H1 (cell line): ENCODE results near the gene PSPC1. TPM values are rescaled to one million over a fixed set of nuclear protein-coding genes. Genes with fewer than 3 reads are reported as not detected.

Experiments
- CTCF ChIA-PET: fragments of 300-600 bp; sonication (Branson Sonifier 250); formaldehyde crosslinking; loops from one replicate; lab custom pipeline; 2021; ENCODE audit not compliant: partially characterized antibody; lab: Charles Lee
- POLR2A ChIA-PET: fragments of 300-600 bp; sonication (Branson Sonifier 250); formaldehyde crosslinking; loops from one replicate; lab custom pipeline; 2021; ENCODE audit warnings: inconsistent platforms; ENCODE audit not compliant: partially characterized antibody; lab: Charles Lee
- DNase-seq, 2 experiments: peaks; one replicate each; pipeline versions ENCODE4 v3.0.0 to v3.0.0-alpha.2; 2010 to 2022; ENCODE audit warnings: low spot score in 2 of 2, low read depth in 1 of 2, mixed read lengths in 1 of 2
- FAIRE-seq: peaks from 2 replicates; lab custom pipeline; 2011; peaks lifted over from hg19 to GRCh38; lab: Jason Lieb, UNC
- H2AFZ ChIP-seq: 2 replicates; pipeline ENCODE4 v1.8.1; 2012; ENCODE audit warnings: low read length, inconsistent platforms
- H2AK5ac ChIP-seq: 2 replicates; pipeline ENCODE4 v1.6.1; 2013; ENCODE audit warnings: low read depth, low read length
- H2BK120ac ChIP-seq: replicated peaks from 2 replicates; pipeline ENCODE3; 2013; ENCODE audit warnings: low read depth, low read length, inconsistent platforms
- H2BK12ac ChIP-seq: 2 replicates; pipeline ENCODE4 v1.6.1; 2013; ENCODE audit warnings: low read depth, low read length
- H2BK15ac ChIP-seq: 2 replicates; pipeline ENCODE4 v1.6.1; 2013; ENCODE audit warnings: low read length
- H2BK20ac ChIP-seq: 2 replicates; pipeline ENCODE4 v1.6.1; 2013; ENCODE audit warnings: low read length
- H2BK5ac ChIP-seq: 2 replicates; pipeline ENCODE4 v1.6.1; 2013; ENCODE audit warnings: low read depth, low read length
- H3K14ac ChIP-seq: 2 replicates; pipeline ENCODE4 v1.6.1; 2013; ENCODE audit warnings: inconsistent platforms; ENCODE audit not compliant: insufficient read length
- H3K18ac ChIP-seq: 2 replicates; pipeline ENCODE4 v1.6.1; 2013; ENCODE audit warnings: low read length; ENCODE audit errors: extremely low read depth
- H3K23ac ChIP-seq: 2 replicates; pipeline ENCODE4 v1.6.1; 2013; ENCODE audit warnings: inconsistent platforms; ENCODE audit not compliant: insufficient read length
- H3K23me2 ChIP-seq: 2 replicates; pipeline ENCODE4 v1.6.1; 2013; ENCODE audit warnings: low read depth, low read length
- H3K27ac ChIP-seq: 2 replicates; pipeline ENCODE4 v1.6.1; 2011; ENCODE audit warnings: low read depth, low read length, inconsistent platforms
- H3K27me3 ChIP-seq, 4 experiments: replicated peaks in 1 of 4; 1 replicate in 1 of 4; 2 replicates in 3 of 4; pipeline versions ENCODE4 v1.6.1 to v1.8.1; 2011 to 2013; ENCODE audit warnings: low read length in 3 of 4, mild to moderate bottlenecking in 3 of 4, inconsistent platforms in 2 of 4, mixed read lengths in 2 of 4, moderate library complexity in 1 of 4; ENCODE audit not compliant: control insufficient read depth in 3 of 4, insufficient read depth in 3 of 4; ENCODE audit errors: extremely low read depth in 1 of 4
- H3K36me3 ChIP-seq, 4 experiments: 2 replicates each; pipeline versions ENCODE4 v1.6.1 to v1.8.1; 2011 to 2013; ENCODE audit warnings: mild to moderate bottlenecking in 4 of 4, low read length in 3 of 4, moderate library complexity in 2 of 4, control low read depth in 1 of 4, inconsistent platforms in 1 of 4; ENCODE audit not compliant: insufficient read depth in 4 of 4, control insufficient read depth in 2 of 4
- H3K4ac ChIP-seq: replicated peaks from 2 replicates; pipeline ENCODE3; 2013; ENCODE audit warnings: low read length, low read depth, mixed read lengths, inconsistent platforms; ENCODE audit not compliant: insufficient read length
- H3K4me1 ChIP-seq, 4 experiments: replicated peaks in 1 of 4; 1 replicate in 1 of 4; 2 replicates in 3 of 4; pipeline versions ENCODE4 v1.6.1 to v1.8.1; 2011 to 2013; ENCODE audit warnings: low read length in 3 of 4, inconsistent platforms in 2 of 4, mixed read lengths in 1 of 4; ENCODE audit not compliant: insufficient read depth in 4 of 4, control insufficient read depth in 3 of 4
- H3K4me2 ChIP-seq, 2 experiments: 2 replicates each; pipeline versions ENCODE4 v1.6.1 to v1.8.1; 2011 to 2013; ENCODE audit warnings: low read depth in 2 of 2, low read length in 2 of 2, control low read depth in 1 of 2, inconsistent platforms in 1 of 2, mild to moderate bottlenecking in 1 of 2; ENCODE audit not compliant: insufficient read depth in 1 of 2
- H3K4me3 ChIP-seq, 4 experiments: fragments of 200-600, 300-600 bp in 1 of 4; sonication (generic), shearing (Covaris generic), sonication (Bioruptor Twin) in 1 of 4; 2 replicates each; pipeline versions ENCODE4 v1.5.1 to v1.8.1; 2011 to 2016; ENCODE audit warnings: low read length in 4 of 4, low read depth in 3 of 4, control low read depth in 2 of 4, inconsistent platforms in 2 of 4, mild to moderate bottlenecking in 2 of 4, mixed read lengths in 1 of 4, moderate library complexity in 1 of 4; ENCODE audit not compliant: insufficient read depth in 2 of 4; ENCODE audit errors: extremely low read depth in 1 of 4
- H3K56ac ChIP-seq: replicated peaks from 2 replicates; pipeline ENCODE3; 2013; ENCODE audit warnings: low read depth, mild to moderate bottlenecking, mixed read lengths, low read length, inconsistent platforms; ENCODE audit not compliant: insufficient read length
- H3K79me1 ChIP-seq: 2 replicates; pipeline ENCODE4 v1.6.1; 2013; ENCODE audit warnings: low read depth, low read length, control low read depth
- H3K79me2 ChIP-seq, 2 experiments: 2 replicates each; pipeline versions ENCODE4 v1.6.1 to v1.8.1; 2012 to 2013; ENCODE audit warnings: low read length in 2 of 2, mild to moderate bottlenecking in 2 of 2, inconsistent platforms in 1 of 2; ENCODE audit not compliant: insufficient read depth in 2 of 2, control insufficient read depth in 1 of 2
- H3K9ac ChIP-seq, 4 experiments: replicated peaks in 1 of 4; 1 replicate in 1 of 4; 2 replicates in 3 of 4; pipeline versions ENCODE4 v1.6.1 to v1.8.1; 2011 to 2013; ENCODE audit warnings: low read depth in 3 of 4, low read length in 3 of 4, control low read depth in 2 of 4, mild to moderate bottlenecking in 2 of 4, moderate library complexity in 2 of 4, inconsistent platforms in 1 of 4; ENCODE audit errors: extremely low read depth in 1 of 4
- H3K9me3 ChIP-seq, 2 experiments: 2 replicates each; pipeline versions ENCODE4 v1.6.1 to v1.8.1; 2012 to 2013; ENCODE audit warnings: mild to moderate bottlenecking in 2 of 2, moderate library complexity in 2 of 2, control low read depth in 1 of 2, inconsistent platforms in 1 of 2, low read depth in 1 of 2, low read length in 1 of 2, mixed read lengths in 1 of 2; ENCODE audit not compliant: insufficient read depth in 2 of 2
- H4K20me1 ChIP-seq, 2 experiments: replicated peaks in 1 of 2; 2 replicates each; pipeline versions ENCODE3 to v1.8.1; 2011 to 2013; ENCODE audit warnings: inconsistent platforms in 2 of 2, low read length in 2 of 2, mild to moderate bottlenecking in 1 of 2; ENCODE audit not compliant: insufficient read depth in 2 of 2, control insufficient read depth in 1 of 2
- H4K5ac ChIP-seq: 2 replicates; pipeline ENCODE4 v1.6.1; 2013; ENCODE audit warnings: low read length, low read depth, mixed read lengths, inconsistent platforms; ENCODE audit not compliant: insufficient read length
- H4K8ac ChIP-seq: 2 replicates; pipeline ENCODE4 v1.8.0; 2013; ENCODE audit warnings: mild to moderate bottlenecking, moderate library complexity, low read length, inconsistent platforms; ENCODE audit not compliant: insufficient read depth; ENCODE audit errors: extremely low read depth
- H4K91ac ChIP-seq: replicated peaks from 2 replicates; pipeline ENCODE3; 2013; ENCODE audit warnings: low read length, mixed read lengths, inconsistent platforms; ENCODE audit not compliant: insufficient read length
- GABPA ChIP-seq: IDR thresholded peaks from 2 replicates; pipeline ENCODE4 v1.6.1; 2011; ENCODE audit warnings: mild to moderate bottlenecking, low read length, moderate library complexity, borderline replicate concordance; ENCODE audit not compliant: insufficient read depth
- KDM4A ChIP-seq: IDR thresholded peaks from one replicate; pipeline ENCODE4 v1.7.1; 2012; ENCODE audit warnings: low read depth, mild to moderate bottlenecking, moderate library complexity, low read length, inconsistent platforms; ENCODE audit not compliant: severe bottlenecking
- MAFK ChIP-seq: IDR thresholded peaks from 2 replicates; pipeline ENCODE4 v1.6.1; 2012; ENCODE audit warnings: low read depth, mild to moderate bottlenecking, improper control_type of control experiment, low read length
- NANOG ChIP-seq: IDR thresholded peaks from 2 replicates; pipeline ENCODE4 v1.6.1; 2011; ENCODE audit warnings: low read length, low read depth, mild to moderate bottlenecking, inconsistent platforms; ENCODE audit not compliant: insufficient read depth, poor library complexity, severe bottlenecking
- NRF1 ChIP-seq: IDR thresholded peaks from 2 replicates; pipeline ENCODE4 v1.6.1; 2011; ENCODE audit warnings: mild to moderate bottlenecking, low read depth, low read length, improper control_type of control experiment
- POLR2AphosphoS5 ChIP-seq: IDR thresholded peaks from 2 replicates; pipeline ENCODE4 v1.6.1; 2011; ENCODE audit warnings: low read depth, low read length
- RBBP5 ChIP-seq: IDR thresholded peaks from 2 replicates; pipeline ENCODE4 v1.7.1; 2012; ENCODE audit warnings: low read depth, mild to moderate bottlenecking, inconsistent platforms, low read length, moderate library complexity, borderline replicate concordance
- SIN3A ChIP-seq, 2 experiments: IDR thresholded peaks in 1 of 2; conservative IDR thresholded peaks in 1 of 2; 2 replicates each; pipeline ENCODE4 v1.6.1; 2011 to 2012; ENCODE audit warnings: low read length in 2 of 2, improper control_type of control experiment in 1 of 2, low read depth in 1 of 2, mild to moderate bottlenecking in 1 of 2
- SUZ12 ChIP-seq: fragments of 200-600 bp; sonication (generic); IDR thresholded peaks from 2 replicates; pipeline ENCODE4 v1.6.1; 2012; ENCODE audit warnings: mild to moderate bottlenecking, inconsistent platforms, low read length, moderate library complexity, mixed read lengths
- TAF1 ChIP-seq: IDR thresholded peaks from 2 replicates; pipeline ENCODE4 v1.6.1; 2011; ENCODE audit warnings: mild to moderate bottlenecking, low read depth, low read length
- ZNF274 ChIP-seq: IDR thresholded peaks from 2 replicates; pipeline ENCODE4 v1.7.0; 2012; ENCODE audit warnings: low read length, borderline replicate concordance; ENCODE audit errors: extremely low read depth
- WGBS, 2 experiments: shearing (Covaris generic) in 1 of 2; methylation state at CpG; one replicate each; pipeline versions ENCODE4 v1.1.6 to v1.1.7; 2013 to 2015; ENCODE audit warnings: low lambda C conversion rate in 2 of 2, mixed read lengths in 2 of 2, inconsistent platforms in 1 of 2, low coverage in 1 of 2, missing lambda C conversion rate in 1 of 2; ENCODE audit not compliant: insufficient replicate concordance in 2 of 2, insufficient coverage in 1 of 2, insufficient read length in 1 of 2; ENCODE audit errors: extremely low coverage in 1 of 2, missing lambda C conversion rate in 1 of 2; 5-methylcytosine and 5-hydroxymethylcytosine counted together
- polyA plus RNA-seq, 7 experiments: library from polyadenylated mRNA; depleted of rRNA in 3 of 7; stranded (reverse) in 5 of 7; unstranded in 2 of 7; fragments of >200 nt in 5 of 7; fragments of 200-250 nt in 2 of 7; gene quantifications; 1 replicate in 5 of 7; 2 replicates in 1 of 7; 4 replicates in 1 of 7; pipeline versions ENCODE4 v1.2.1 to v1.2.3, GENCODE V29; 2011 to 2013; ENCODE audit warnings: missing spikeins in 2 of 7, mixed read lengths in 2 of 7
- total RNA-seq: library from RNA; stranded (reverse); fragmentation: NEBNext Ultra II Directional; extraction: Animal tissue kit (Norgen Biotek cat#: 25700); gene quantifications from 2 replicates; pipeline ENCODE4 v1.2.1, GENCODE V29; 2021

Gene PSPC1
- total and polyA plus RNA-seq, 2 of the 8 experiments (the other 6 are each of a cell fraction or from before 2014, with no cell fraction given), result 53.4 to 97.4 TPM

DNA sequence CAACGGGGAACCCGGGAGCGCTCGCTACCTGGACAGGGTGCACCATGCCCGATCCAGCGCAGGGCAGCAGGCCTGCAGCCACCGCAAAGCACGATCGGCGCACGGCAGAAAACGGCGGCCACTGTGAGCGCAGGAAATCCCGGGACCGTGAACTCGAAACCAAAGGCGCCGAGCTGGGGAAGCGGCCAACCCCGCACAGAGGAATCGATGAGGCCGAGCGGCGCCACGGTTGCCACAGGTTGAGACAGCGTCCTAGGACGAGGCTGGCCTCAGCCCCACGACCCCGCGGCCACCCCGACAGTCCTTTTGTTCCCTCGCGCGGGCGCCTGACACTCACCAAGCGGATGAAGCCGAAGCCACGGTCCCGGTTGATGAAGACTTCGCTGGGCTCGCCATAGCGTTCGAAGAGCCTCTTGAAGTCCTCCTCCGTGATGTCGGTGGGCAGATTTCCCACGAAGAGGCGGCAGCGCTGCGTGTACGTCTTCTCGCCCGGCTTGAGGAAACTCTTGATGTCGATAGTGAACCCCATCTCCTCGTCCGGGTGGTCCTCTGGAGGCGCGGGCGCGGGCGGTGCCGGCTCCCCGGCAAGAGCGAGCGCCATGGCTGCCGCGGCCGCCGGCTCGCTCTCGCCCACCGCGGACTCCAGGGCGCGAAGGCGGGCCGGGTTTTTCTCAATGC is 557 bp downstream of the PSPC1 start:
- H2BK120ac ChIP-seq, result peak overlapping the region; percentile 57
- H3K18ac ChIP-seq, result peak overlapping the region; percentile 85
- no peaks in the 10 kb centered on the region for H3K4me1 ChIP-seq
- 0 out of 2 replicates have a peak overlapping the region, but pooled peaks have one; percentile 19 for H2BK15ac ChIP-seq
- H2AFZ ChIP-seq, result no peak overlapping the region
- H3K23ac ChIP-seq, result no peak overlapping the region
- peaks cover 0 to 5% of the 10 kb centered on the region in 2 experiments; a peak in 1 of 4 replicates for H3K9me3 ChIP-seq
- H3K4me3 ChIP-seq, result peak overlapping the region; percentile 87 to 97 (median 95)
- peak overlapping the region; percentile 84 for H2BK12ac ChIP-seq
- peak overlapping the region; percentile 67 for H4K5ac ChIP-seq
- CTCF ChIA-PET, result interaction anchor here (0.6 kb wide), 1 partner anchor 109 kb away, joined by 4 read pairs; no protein-coding TSS in a partner anchor
- no peak overlapping the region for H2BK20ac ChIP-seq
- H3K36me3 ChIP-seq, result peaks cover 0 to 8% (median 1%) of the 10 kb centered on the region in 4 experiments; a peak in 2 of 8 replicates
- H3K4me2 ChIP-seq, result peak overlapping the region; percentile 34 to 72
- POLR2A ChIA-PET, result interaction anchor here (0.9 to 2.7 kb wide), 15 partner anchors 9 to 86 kb away, joined by 3 to 18 read pairs (median 4); partner anchors contain the start of gene ZMYM5
- no peaks in the 10 kb centered on the region for H3K27me3 ChIP-seq
- peak overlapping the region; percentile 93 for H2BK5ac ChIP-seq
- DNase-seq, result peak in 1 of 2 experiments; percentile 57
- no peak overlapping the region for H3K14ac ChIP-seq
- H3K27ac ChIP-seq, result peak overlapping the region; percentile 86
- H2AK5ac ChIP-seq, result peak overlapping the region; percentile 91; the same call in 1 of the 2 replicates
- no peaks in the 10 kb centered on the region for H3K23me2 ChIP-seq
- H3K9ac ChIP-seq, result peak overlapping the region; percentile 96 to 99 (median 96)
- peak overlapping the region; percentile 93 for H4K91ac ChIP-seq
- no peaks in the 10 kb centered on the region; the same call in 1 of the 2 replicates for H3K79me1 ChIP-seq
- peaks cover 0 to 3% of the 10 kb centered on the region in 2 experiments for H4K20me1 ChIP-seq
- H3K4ac ChIP-seq, result peak overlapping the region; percentile 91
- H3K56ac ChIP-seq, result peak overlapping the region; percentile 92
- peak overlapping the region; percentile 94 for H4K8ac ChIP-seq
- peaks cover 23 to 32% of the 10 kb centered on the region in 2 experiments for H3K79me2 ChIP-seq
- 2% methylated on average over 77 of the region's 77 CpGs; no CpG with 5 or more reads in 1 of the 2 experiments for WGBS, 2 experiments
- FAIRE-seq, result no peak
- TF ChIP-seq NANOG (no peak), SUZ12 (no peak), POLR2AphosphoS5 (0 out of 2 replicates have a peak, but pooled peaks have one; percentile 42), ZNF274 (no peak), GABPA (no peak), SIN3A (conservative IDR thresholded peaks at IDR 0.05 in 1 of 2, IDR thresholded peaks at IDR 0.05 in 1 of 2; ENCODE audit: low read depth in 1 of 2, low read length in 2 of 2) (no peak), RBBP5 (peak; percentile 47; the same call in 1 of the 2 replicates), MAFK (no peak), NRF1 (no peak), TAF1 (peak; percentile 43; the same call in 1 of the 2 replicates), KDM4A (peak; percentile 56)
